Nephron progenitor cell (in vitro differentiated cells): ENCODE data around the gene TMPO.
A peak's percentile ranks its signal among the peaks of the same experiment; 100 is the strongest.
"Not testable (repeated sequence)": the region's sequence is repeated elsewhere in the genome, so short reads cannot be mapped to it uniquely, and the experiment has no call there.

Experiments used
- DNase-seq: peaks from one replicate; pipeline ENCODE4 v3.0.0; 2021
- H3K27ac Mint-ChIP-seq: 2 replicates; pipeline ENCODE4 v1.8.0; 2021; ENCODE audit warnings: mild to moderate bottlenecking, moderate library complexity, mixed read lengths
- H3K27me3 Mint-ChIP-seq: 2 replicates; pipeline ENCODE4 v1.8.0; 2021; ENCODE audit warnings: mild to moderate bottlenecking, low read depth, mixed read lengths; ENCODE audit not compliant: poor library complexity
- H3K36me3 Mint-ChIP-seq: 2 replicates; pipeline ENCODE4 v1.8.0; 2021; ENCODE audit warnings: low read depth, mixed read lengths
- H3K4me1 Mint-ChIP-seq: 2 replicates; pipeline ENCODE4 v1.8.0; 2021; ENCODE audit warnings: mixed read lengths
- H3K4me3 Mint-ChIP-seq: 2 replicates; pipeline ENCODE4 v1.8.0; 2021; ENCODE audit warnings: mild to moderate bottlenecking, moderate library complexity, mixed read lengths
- H3K9me3 Mint-ChIP-seq: 2 replicates; pipeline ENCODE4 v1.8.0; 2021; ENCODE audit warnings: mild to moderate bottlenecking, moderate library complexity, mixed read lengths
- CTCF ChIP-seq: fragments of 200-600 bp; sonication (generic); IDR thresholded peaks from 2 replicates; pipeline ENCODE4 v1.5.0; 2021; ENCODE audit warnings: antibody characterized with exemption

Gene TMPO

GRCh38 chr12:98504368-98504617 lies 11.1 kb upstream of the TMPO start:
- no peak for DNase-seq
- Mint-ChIP-seq H3K36me3 (no peaks in the 10 kb centered on the region), H3K9me3 (peaks cover 12% of the 10 kb centered on the region), H3K4me1 (peaks cover 11% of the 10 kb centered on the region), H3K4me3 (peak overlapping the region; percentile 95), H3K27ac (peak overlapping the region; percentile 99), H3K27me3 (peaks cover 17% of the 10 kb centered on the region)
- no peak for TF ChIP-seq CTCF

GRCh38 chr12:98509063-98509462 lies 6.3 kb upstream of the TMPO start:
- peaks cover 17% of the 10 kb centered on the region for H3K4me1 Mint-ChIP-seq
- no peak overlapping the region for H3K27ac Mint-ChIP-seq
- no peaks in the 10 kb centered on the region for H3K36me3 Mint-ChIP-seq
- DNase-seq, result no peak
- H3K4me3 Mint-ChIP-seq, result no peak overlapping the region
- no peak for TF ChIP-seq CTCF
- H3K27me3 Mint-ChIP-seq, result peaks cover 2% of the 10 kb centered on the region
- H3K9me3 Mint-ChIP-seq, result peaks cover 2% of the 10 kb centered on the region

GRCh38 chr12:98511806-98512205 lies 3.6 kb upstream of the TMPO start:
- not testable (repeated sequence) for DNase-seq, H3K27me3 Mint-ChIP-seq, H3K36me3 Mint-ChIP-seq, H3K9me3 Mint-ChIP-seq, H3K4me3 Mint-ChIP-seq, H3K27ac Mint-ChIP-seq
- H3K4me1 Mint-ChIP-seq, result peaks cover 17% of the 10 kb centered on the region

- no peak for DNase-seq
- H3K4me3 Mint-ChIP-seq, result peak overlapping the region; percentile 97
- H3K36me3 Mint-ChIP-seq, result peaks cover 5% of the 10 kb centered on the region
- H3K4me1 Mint-ChIP-seq, result peaks cover 17% of the 10 kb centered on the region
- no peaks in the 10 kb centered on the region for H3K27me3 Mint-ChIP-seq
- peak overlapping the region; percentile 100 for H3K27ac Mint-ChIP-seq
- H3K9me3 Mint-ChIP-seq, result no peaks in the 10 kb centered on the region
- TF ChIP-seq CTCF, result no peak
These were observed 1.7 kb upstream of the TMPO start for GRCh38 chr12:98513379-98514322.

- Mint-ChIP-seq H3K27me3 (no peaks in the 10 kb centered on the region), H3K27ac (peak overlapping the region; percentile 100), H3K4me1 (peaks cover 18% of the 10 kb centered on the region), H3K4me3 (peak overlapping the region; percentile 97), H3K9me3 (no peaks in the 10 kb centered on the region), H3K36me3 (peaks cover 15% of the 10 kb centered on the region)
- TF ChIP-seq CTCF, result no peak
- no peak for DNase-seq
These were observed 456 bp upstream of the TMPO start for GRCh38 chr12:98514982-98515286.

- TF ChIP-seq CTCF, result peak; percentile 36
- H3K4me3 Mint-ChIP-seq, result peak overlapping the region; percentile 99
- H3K36me3 Mint-ChIP-seq, result peaks cover 27% of the 10 kb centered on the region
- H3K9me3 Mint-ChIP-seq, result no peaks in the 10 kb centered on the region
- peak overlapping the region; percentile 99 for H3K27ac Mint-ChIP-seq
- DNase-seq, result peak; percentile 73
- no peaks in the 10 kb centered on the region for H3K27me3 Mint-ChIP-seq
- peaks cover 23% of the 10 kb centered on the region for H3K4me1 Mint-ChIP-seq
These were observed 902 bp downstream of the TMPO start for GRCh38 chr12:98516111-98516873.
